Measurements from ENCODE around the gene PTPN20.
"Not testable (repeated sequence)": the region's sequence is repeated elsewhere in the genome, so short reads cannot be mapped to it uniquely, and the experiment has no call there.

- TF ChIP-seq PHF8 (IDR thresholded peaks at IDR 0.05; ENCODE audit: borderline replicate concordance, low read depth); EP300 (IDR thresholded peaks at IDR 0.05); ZFP36 (IDR thresholded peaks at IDR 0.05; ENCODE audit: borderline replicate concordance, partially characterized antibody); TP53 (CRISPR knock-in tag; IDR thresholded peaks at IDR 0.05); NFE2L2 (conservative IDR thresholded peaks at IDR 0.05; ENCODE audit: low read length); CTCF (IDR thresholded peaks at IDR 0.05); POLR2A (IDR thresholded peaks at IDR 0.05; ENCODE audit: low read length); RAD21 (conservative IDR thresholded peaks at IDR 0.05 in 1 of 2, IDR thresholded peaks at IDR 0.05 in 1 of 2): not testable (repeated sequence)
These were observed 14.2 kb upstream of the PTPN20 start for GRCh38 chr10:46896762-46897692.
